Measurements from ENCODE around the gene EIF2S1. TPM values are rescaled to one million over a fixed set of nuclear protein-coding genes. Genes with fewer than 3 reads are reported as not detected.

The EIF2S1 gene
- total and polyA plus RNA-seq, 4 donors, result 32.3 to 84.6 (median 70.1) TPM

GRCh38 chr14:67429510-67430205 lies 69.5 kb downstream of the EIF2S1 start:
- H3K27me3 ChIP-seq (ENCODE audit: control insufficient read depth in 4 of 4, insufficient read depth in 4 of 4, low read length in 3 of 4), result peaks cover 0 to 3% (median 0%) of the 10 kb centered on the region in 4 donors
- no peak overlapping the region for H3K27ac ChIP-seq (ENCODE audit: low read depth in 1 of 2, low read length in 2 of 2)
- H3K4me3 ChIP-seq (ENCODE audit: low read depth in 1 of 3, low read length in 3 of 3), result no peak overlapping the region
- DNase-seq (ENCODE audit: low spot score), result no peak
- H3K36me3 ChIP-seq (ENCODE audit: control insufficient read depth in 4 of 4, insufficient read depth in 3 of 4, low read depth in 1 of 4, low read length in 3 of 4), result no peaks in the 10 kb centered on the region
- TF ChIP-seq TAF1 (conservative IDR thresholded peaks at IDR 0.05) (no peak), ZBTB33 (IDR thresholded peaks at IDR 0.05) (no peak), HNF4A (conservative IDR thresholded peaks at IDR 0.05) (no peak), FOXA1 (IDR thresholded peaks at IDR 0.05) (no peak), FOXA2 (IDR thresholded peaks at IDR 0.05) (no peak), SP1 (IDR thresholded peaks at IDR 0.05) (no peak), JUND (IDR thresholded peaks at IDR 0.05) (no peak), NR2F2 (IDR thresholded peaks at IDR 0.05) (no peak), HNF4G (IDR thresholded peaks at IDR 0.05) (no peak), RXRA (IDR thresholded peaks at IDR 0.05) (no peak)
- H3K9me3 ChIP-seq (ENCODE audit: control insufficient read depth in 4 of 4, low read length in 3 of 4), result no peaks in the 10 kb centered on the region
- H3K4me1 ChIP-seq (ENCODE audit: control insufficient read depth in 4 of 4, insufficient read depth in 4 of 4, low read length in 3 of 4), result peaks cover 0 to 6% (median 2%) of the 10 kb centered on the region in 4 donors
- WGBS, result 90% methylated on average over 9 of the region's 9 CpGs
- no peak overlapping the region for H3K9ac ChIP-seq (ENCODE audit: low read depth in 1 of 2, low read length in 2 of 2)

GRCh38 chr14:67432050-67432564 lies 72.0 kb downstream of the EIF2S1 start:
- Histone ChIP-seq H3K4me1 (ENCODE audit: control insufficient read depth in 4 of 4, insufficient read depth in 4 of 4, low read length in 3 of 4) (peaks cover 0 to 2% (median 1%) of the 10 kb centered on the region in 4 donors), H3K27me3 (ENCODE audit: control insufficient read depth in 4 of 4, insufficient read depth in 4 of 4, low read length in 3 of 4) (no peaks in the 10 kb centered on the region), H3K36me3 (ENCODE audit: control insufficient read depth in 4 of 4, insufficient read depth in 3 of 4, low read depth in 1 of 4, low read length in 3 of 4) (no peaks in the 10 kb centered on the region), H3K9me3 (ENCODE audit: control insufficient read depth in 4 of 4, low read length in 3 of 4) (no peaks in the 10 kb centered on the region), H3K4me3 (ENCODE audit: low read depth in 1 of 3, low read length in 3 of 3) (no peak overlapping the region), H3K27ac (ENCODE audit: low read depth in 1 of 2, low read length in 2 of 2) (no peak overlapping the region), H3K9ac (ENCODE audit: low read depth in 1 of 2, low read length in 2 of 2) (no peak overlapping the region)
- TF ChIP-seq RAD21 (IDR thresholded peaks at IDR 0.05) (no peak), ATF3 (IDR thresholded peaks at IDR 0.05) (no peak)
- WGBS, result 79% methylated on average over 7 of the region's 7 CpGs
- no peak for DNase-seq (ENCODE audit: low spot score)

GRCh38 chr14:67435603-67436002 lies 75.5 kb downstream of the EIF2S1 start:
- DNase-seq (ENCODE audit: low spot score), result no peak
- 94% methylated on average over 5 of the region's 5 CpGs for WGBS
- H3K27ac ChIP-seq (ENCODE audit: low read depth in 1 of 2, low read length in 2 of 2), result no peak overlapping the region
- no peaks in the 10 kb centered on the region for H3K9me3 ChIP-seq (ENCODE audit: control insufficient read depth in 4 of 4, low read length in 3 of 4)
- no peak overlapping the region for H3K9ac ChIP-seq (ENCODE audit: low read depth in 1 of 2, low read length in 2 of 2)
- no peaks in the 10 kb centered on the region for H3K27me3 ChIP-seq (ENCODE audit: control insufficient read depth in 4 of 4, insufficient read depth in 4 of 4, low read length in 3 of 4)
- H3K4me3 ChIP-seq (ENCODE audit: low read depth in 1 of 3, low read length in 3 of 3), result no peak overlapping the region
- no peaks in the 10 kb centered on the region for H3K36me3 ChIP-seq (ENCODE audit: control insufficient read depth in 4 of 4, insufficient read depth in 3 of 4, low read depth in 1 of 4, low read length in 3 of 4)
- H3K4me1 ChIP-seq (ENCODE audit: control insufficient read depth in 4 of 4, insufficient read depth in 4 of 4, low read length in 3 of 4), result no peaks in the 10 kb centered on the region
- TF ChIP-seq CTCF (IDR thresholded peaks at IDR 0.05; ENCODE audit: low read depth, low read length, missing input control) (no peak), RAD21 (IDR thresholded peaks at IDR 0.05) (no peak), ZBTB33 (IDR thresholded peaks at IDR 0.05) (no peak), YY1 (IDR thresholded peaks at IDR 0.05) (no peak), HNF4A (conservative IDR thresholded peaks at IDR 0.05) (no peak), SP1 (IDR thresholded peaks at IDR 0.05) (no peak), REST (IDR thresholded peaks at IDR 0.05) (no peak), NR2F2 (IDR thresholded peaks at IDR 0.05) (no peak), EGR1 (IDR thresholded peaks at IDR 0.05; ENCODE audit: low read depth in 2 of 2) (no peak)

Data from liver (tissue), 9 donors.